Thyroid gland (tissue), 4 donors: Measurements from ENCODE around the gene KCNIP3.

Experiments
- POLR2A ChIP-seq, 2 donors: fragments of 450-650 bp; IDR thresholded peaks; one replicate each; pipeline ENCODE4 v1.6.1; 2017; ENCODE audit warnings: antibody characterized with exemption in 2 of 2, mild to moderate bottlenecking in 2 of 2, moderate library complexity in 1 of 2
- TF ChIP-seq, protein P1 (sequence below), 6 experiments: fragments of 200-600 bp in 3 of 6; fragments of 450-650 bp in 3 of 6; sonication (generic) in 3 of 6; IDR thresholded peaks; one replicate each; pipeline ENCODE4 v1.5.1; 2016 to 2019; ENCODE audit warnings: antibody characterized with exemption in 6 of 6, mild to moderate bottlenecking in 2 of 6, inconsistent platforms in 1 of 6, moderate library complexity in 1 of 6

DNA sequence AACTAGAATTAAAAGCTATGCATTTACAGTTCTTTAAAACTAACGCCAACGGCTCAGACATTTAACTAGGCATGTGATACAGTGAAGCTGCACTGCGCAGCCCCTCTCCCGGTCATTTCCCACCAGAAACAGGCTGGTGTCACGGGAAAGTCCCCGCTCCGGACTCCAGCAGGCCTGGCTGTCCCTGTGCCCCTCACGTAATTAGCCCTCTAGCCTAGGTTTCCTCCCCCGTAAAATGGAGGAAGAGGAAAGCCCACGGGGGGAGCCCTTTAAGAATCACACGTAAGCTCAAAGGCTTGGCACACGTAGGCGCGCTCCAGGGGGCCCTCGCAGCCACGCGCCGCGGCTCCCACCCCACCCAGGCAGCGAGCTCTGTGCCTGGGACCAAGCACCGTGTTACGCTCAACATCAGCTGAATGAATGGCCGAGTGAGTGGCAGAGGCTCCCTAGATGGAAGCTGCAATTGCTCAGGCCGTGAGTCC is 48.0 kb downstream of the KCNIP3 start:
- TF ChIP-seq, protein P1, sequence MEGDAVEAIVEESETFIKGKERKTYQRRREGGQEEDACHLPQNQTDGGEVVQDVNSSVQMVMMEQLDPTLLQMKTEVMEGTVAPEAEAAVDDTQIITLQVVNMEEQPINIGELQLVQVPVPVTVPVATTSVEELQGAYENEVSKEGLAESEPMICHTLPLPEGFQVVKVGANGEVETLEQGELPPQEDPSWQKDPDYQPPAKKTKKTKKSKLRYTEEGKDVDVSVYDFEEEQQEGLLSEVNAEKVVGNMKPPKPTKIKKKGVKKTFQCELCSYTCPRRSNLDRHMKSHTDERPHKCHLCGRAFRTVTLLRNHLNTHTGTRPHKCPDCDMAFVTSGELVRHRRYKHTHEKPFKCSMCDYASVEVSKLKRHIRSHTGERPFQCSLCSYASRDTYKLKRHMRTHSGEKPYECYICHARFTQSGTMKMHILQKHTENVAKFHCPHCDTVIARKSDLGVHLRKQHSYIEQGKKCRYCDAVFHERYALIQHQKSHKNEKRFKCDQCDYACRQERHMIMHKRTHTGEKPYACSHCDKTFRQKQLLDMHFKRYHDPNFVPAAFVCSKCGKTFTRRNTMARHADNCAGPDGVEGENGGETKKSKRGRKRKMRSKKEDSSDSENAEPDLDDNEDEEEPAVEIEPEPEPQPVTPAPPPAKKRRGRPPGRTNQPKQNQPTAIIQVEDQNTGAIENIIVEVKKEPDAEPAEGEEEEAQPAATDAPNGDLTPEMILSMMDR (IDR thresholded peaks at IDR 0.05) = no peak
- no peak for TF ChIP-seq POLR2A (IDR thresholded peaks at IDR 0.05)
